GM18858 (cell line): Measurements from ENCODE around the gene TRIM74.
"Not testable (repeated sequence)": the region's sequence is repeated elsewhere in the genome, so short reads cannot be mapped to it uniquely, and the experiment has no call there.

Experiments
- ATAC-seq: cut with Tn5 transposase; IDR thresholded peaks from one replicate; pipeline ENCODE4 v1.9.1; 2021; ENCODE audit not compliant: unreplicated experiment

Gene TRIM74

DNA sequence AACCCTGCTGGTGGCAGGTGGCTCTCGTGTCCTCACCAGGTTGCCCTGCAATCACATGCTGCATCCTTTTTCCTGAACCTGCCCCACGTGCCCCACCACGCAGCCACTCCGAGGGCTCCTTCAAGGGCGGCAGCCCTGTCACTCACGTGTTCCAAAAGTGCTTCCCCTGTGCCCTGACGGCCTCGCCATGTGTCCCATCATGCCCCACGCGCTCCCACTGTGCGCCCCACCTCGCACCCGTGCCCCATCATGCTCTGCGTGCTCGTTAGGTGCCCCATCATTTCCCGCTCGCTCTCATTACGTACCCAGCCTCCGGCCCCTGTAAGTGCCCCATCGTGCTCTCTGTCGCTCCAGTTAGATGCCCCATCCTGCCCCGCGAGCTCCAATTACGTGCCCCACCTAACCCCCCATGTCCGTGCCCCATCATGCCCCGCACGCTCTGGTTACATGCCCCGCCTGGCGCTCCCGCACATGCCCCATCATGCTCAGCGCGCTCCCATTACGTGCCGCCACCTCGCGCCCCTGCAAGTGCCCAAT, at the start of gene TRIM74:
TRIM74 (minus strand) TSS at position 487 of the 537 bp plus-strand sequence. CDS start 3,309 bp downstream, outside the sequence.
- not testable (repeated sequence) for ATAC-seq

DNA sequence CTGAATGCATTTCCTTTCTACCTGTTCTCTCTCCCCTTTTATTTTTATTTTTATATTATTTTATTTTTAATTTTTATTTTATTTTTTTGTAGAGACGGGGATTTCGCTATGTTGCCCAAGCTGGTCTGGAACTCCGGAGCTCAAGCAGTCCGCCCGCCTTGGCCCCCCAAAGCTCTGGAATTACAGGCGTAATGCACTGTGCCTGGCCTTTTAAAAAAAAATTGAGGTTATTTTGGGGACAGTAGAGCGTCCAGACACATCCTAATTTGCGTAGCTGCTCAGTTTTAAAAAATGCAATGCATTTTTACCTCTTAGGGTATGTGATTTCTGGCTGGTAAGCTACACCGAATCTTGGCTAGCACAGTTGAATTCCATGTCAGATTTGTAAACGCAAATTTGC, 37.2 kb upstream of the TRIM74 start:
- not testable (repeated sequence) for ATAC-seq

- ATAC-seq = peak; percentile 79
Observed at GRCh38 chr7:73005693-73006447, 36.6 kb upstream of the TRIM74 start.

DNA sequence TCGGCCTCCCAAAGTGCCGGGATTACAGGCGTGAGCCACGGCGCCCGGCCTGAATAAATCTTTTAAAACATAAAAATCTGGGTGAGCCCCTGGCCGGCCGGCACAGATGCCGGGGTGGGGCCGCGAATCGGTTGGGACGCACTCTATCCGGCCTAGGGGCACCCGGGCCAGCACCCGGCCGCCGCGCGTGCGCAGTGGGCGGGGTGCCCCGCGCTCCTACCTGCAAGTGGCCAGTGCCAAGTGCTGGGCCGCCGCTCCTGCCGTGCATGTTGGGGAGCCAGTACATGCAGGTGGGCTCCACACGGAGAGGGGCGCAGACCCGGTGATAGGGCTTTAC, 36.1 kb upstream of the TRIM74 start:
- ATAC-seq = peak; percentile 56

DNA sequence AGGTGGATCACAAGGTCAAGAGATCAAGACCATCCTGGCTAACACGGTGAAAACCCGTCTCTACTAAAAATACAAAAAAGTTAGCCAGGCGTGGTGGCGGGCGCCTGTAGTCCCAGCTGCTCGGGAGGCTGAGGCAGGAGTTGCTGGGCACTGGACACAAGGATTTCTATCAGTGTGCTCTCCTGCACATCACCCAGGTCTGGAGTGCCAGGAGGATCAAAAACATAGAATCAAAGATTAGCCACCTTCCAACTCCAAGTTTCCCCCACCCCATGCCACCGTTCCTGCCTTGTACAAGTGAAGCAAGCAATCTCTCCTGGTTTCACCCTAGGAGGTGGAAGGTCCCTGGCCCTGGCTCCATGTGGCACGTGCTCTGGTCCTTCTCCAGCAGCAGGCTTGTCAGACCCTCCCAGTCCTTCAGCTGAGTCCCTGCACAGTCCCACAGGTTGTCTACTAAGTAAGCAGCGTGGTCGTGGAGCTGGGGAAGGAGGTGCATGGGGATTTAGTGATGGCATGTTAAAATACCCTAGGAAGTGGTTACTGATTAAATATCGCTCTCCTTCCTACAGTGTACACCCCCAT, 28.7 kb upstream of the TRIM74 start:
- not testable (repeated sequence) for ATAC-seq

DNA sequence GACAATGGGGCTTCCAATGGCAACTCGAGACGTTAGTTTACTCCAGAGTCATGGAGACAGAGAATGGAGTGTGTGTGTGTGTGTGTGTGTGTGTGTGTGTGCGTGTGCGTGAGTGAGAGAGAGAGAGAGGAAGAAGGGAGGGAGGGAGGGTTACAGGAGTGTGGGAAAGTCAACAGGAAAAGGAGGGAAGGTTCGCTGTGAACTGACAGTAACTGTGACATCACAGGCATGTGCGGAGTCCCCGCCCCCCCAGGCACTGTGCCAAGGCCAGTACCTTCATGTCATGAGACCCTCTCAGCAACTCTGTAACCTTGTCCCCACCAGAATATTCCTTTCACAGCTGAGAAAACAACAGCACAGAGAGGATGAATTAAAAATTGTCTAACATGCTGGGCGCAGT, 28.2 kb upstream of the TRIM74 start:
- not testable (repeated sequence) for ATAC-seq

- not testable (repeated sequence) for ATAC-seq
Observed at GRCh38 chr7:72995484-72995883, 26.2 kb upstream of the TRIM74 start.

- ATAC-seq = not testable (repeated sequence)
Observed at GRCh38 chr7:72990146-72990913, 21.1 kb upstream of the TRIM74 start.

DNA sequence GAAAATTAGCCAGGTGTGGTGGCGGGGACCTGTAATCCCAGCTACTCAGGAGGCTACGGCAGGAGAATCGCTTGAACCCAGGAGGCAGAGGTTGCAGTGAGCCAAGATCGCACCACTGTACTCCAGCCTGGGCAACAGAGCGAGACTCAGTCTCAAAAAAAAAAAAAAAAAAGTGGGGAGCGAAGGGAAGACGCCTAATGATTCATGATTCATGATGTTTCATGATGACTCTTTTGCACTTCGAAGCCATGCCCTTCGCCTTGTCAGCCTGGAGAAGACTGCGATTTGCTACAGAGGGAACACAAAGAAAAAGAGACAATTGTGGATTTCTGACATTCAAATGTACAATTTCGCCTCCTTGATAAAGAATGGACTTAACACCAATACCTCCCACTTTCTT, 12.8 kb upstream of the TRIM74 start:
- not testable (repeated sequence) for ATAC-seq

GRCh38 chr7:72980382-72980781, 11.1 kb upstream of the TRIM74 start:
- not testable (repeated sequence) for ATAC-seq

- not testable (repeated sequence) for ATAC-seq
Observed at GRCh38 chr7:72976434-72976833, 7.2 kb upstream of the TRIM74 start.

GRCh38 chr7:72975656-72976286, 6.5 kb upstream of the TRIM74 start:
- ATAC-seq = not testable (repeated sequence)

- ATAC-seq = not testable (repeated sequence)
Observed at GRCh38 chr7:72974781-72975180, 5.5 kb upstream of the TRIM74 start.

DNA sequence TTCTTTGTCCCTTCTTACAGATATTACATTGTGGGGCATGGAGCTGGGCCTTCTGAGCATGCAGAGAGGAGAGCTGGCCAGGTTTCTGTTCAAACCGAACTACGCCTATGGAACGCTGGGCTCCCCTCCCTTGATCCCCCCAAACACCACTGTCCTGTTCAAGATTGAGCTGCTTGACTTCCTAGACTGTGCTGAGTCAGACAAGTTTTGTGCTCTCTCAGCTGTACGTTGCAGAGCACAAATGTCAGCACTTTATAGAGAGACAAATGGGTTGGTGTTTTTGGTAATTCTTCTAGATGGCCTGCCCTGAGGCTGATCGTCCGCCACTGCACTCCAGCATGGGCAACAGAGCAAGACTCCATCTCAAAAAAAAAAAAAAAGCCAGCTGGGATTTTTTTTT, 2.2 kb upstream of the TRIM74 start:
- ATAC-seq = not testable (repeated sequence)

DNA sequence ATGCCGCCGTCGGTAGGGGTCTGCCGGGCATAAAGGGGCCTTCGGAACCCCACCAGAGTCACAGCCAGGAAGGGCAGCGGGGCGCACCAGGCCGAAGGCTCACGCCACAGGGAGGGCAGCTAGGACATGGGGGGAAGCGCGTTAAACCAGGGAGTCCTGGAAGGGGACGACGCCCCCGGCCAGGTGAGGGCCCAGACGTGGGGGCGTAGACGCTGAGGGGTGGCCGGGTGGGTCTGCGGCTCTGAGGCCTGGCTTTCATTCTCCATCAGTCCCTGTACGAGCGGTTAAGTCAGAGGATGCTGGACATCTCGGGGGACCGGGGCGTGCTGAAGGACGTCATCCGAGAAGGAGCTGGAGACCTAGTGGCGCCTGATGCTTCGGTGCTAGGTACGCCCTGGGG, 422 bp upstream of the TRIM74 start:
- not testable (repeated sequence) for ATAC-seq

DNA sequence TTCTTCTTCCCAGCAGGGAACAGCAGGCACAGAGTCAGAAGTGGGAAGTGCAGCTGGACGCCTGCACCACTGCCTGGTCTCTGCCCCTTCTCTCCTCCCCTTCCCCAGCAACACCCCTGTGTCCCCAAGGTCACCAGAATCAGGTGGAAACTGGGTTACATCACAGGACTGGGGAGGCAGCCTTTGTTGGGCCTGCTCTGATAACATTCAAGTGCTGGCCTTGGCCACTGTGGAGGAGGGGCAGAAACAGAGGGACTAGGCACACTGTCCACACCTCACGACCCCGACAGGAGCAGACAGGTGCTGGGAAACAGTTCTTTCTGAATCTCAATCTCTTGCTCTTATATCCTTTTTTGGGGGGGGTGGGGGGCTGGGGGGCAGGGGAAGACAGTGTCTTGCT, 2.4 kb downstream of the TRIM74 start:
- not testable (repeated sequence) for ATAC-seq

DNA sequence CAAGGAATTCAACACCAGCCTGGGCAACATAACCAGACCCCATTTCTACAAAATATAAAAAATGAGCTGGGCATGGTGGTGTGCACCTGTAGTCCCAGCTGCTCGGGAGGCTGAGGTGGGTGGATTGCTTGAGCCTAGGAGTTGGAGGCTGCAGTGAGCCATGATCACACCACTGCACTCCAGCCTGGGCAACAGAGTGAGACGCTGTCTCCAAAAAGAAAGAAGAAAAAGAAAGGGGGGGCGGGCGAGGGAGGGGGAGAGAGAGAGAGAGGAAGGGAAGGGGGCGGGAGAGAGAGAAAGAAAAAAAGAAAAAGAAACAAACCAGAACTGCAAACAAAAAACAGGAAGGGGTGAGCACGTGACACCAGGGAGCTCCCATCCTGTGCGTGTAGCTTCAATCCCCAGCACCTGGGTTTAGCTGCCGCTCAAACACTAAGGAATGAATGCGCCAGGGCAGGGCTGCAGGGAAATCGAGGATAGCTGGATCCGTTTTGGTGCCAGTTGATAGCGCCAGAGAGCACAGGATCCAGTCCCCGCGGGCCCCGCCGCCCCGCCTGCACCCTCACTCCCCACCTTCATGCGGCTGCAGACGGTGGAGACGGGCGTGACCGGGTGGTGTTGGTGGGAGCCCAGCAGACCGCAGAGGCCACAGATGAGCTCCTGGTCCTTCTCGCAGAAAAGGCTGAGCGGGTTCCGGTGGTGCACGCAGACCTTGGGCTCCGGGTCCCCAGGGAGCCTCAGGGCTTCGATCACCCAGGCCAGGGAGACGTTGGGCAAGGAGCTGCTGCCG, 3.9 kb downstream of the TRIM74 start:
- ATAC-seq = not testable (repeated sequence)

- ATAC-seq = not testable (repeated sequence)
Observed at GRCh38 chr7:72963056-72963455, 6.2 kb downstream of the TRIM74 start.

DNA sequence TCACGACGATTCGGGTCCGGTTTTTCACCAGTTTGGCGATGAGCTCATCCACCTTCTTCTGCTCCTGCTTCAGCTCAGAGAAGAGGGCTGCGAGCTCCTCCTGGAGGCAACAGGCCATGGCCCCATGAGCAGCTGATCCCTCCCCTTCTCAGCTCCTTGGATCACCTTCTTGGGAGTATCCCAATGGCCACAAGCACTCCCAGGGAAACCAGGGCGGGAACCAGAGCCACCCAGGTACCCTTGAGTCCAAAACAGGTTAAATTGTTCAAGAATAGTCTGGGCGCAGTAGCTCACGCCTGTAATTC, 8.0 kb downstream of the TRIM74 start:
- not testable (repeated sequence) for ATAC-seq

GRCh38 chr7:72960626-72961345, 8.5 kb downstream of the TRIM74 start:
- ATAC-seq = not testable (repeated sequence)
